ENCODE results near the gene SLC4A9. TPM values are rescaled to one million over a fixed set of nuclear protein-coding genes. Genes with fewer than 3 reads are reported as not detected.

SLC4A9 gene
- total and polyA plus RNA-seq, 2 donors (not counting 3 experiments of a cell fraction or from before 2014, with no cell fraction given) = not detected

- Histone ChIP-seq H3K36me3 (ENCODE audit: control insufficient read depth in 2 of 2, extremely low read depth in 1 of 2, insufficient read depth in 2 of 2, low read length in 2 of 2) (peaks cover 27 to 36% of the 10 kb centered on the region in 2 experiments), H3K9ac (replicated peaks; ENCODE audit: extremely low read depth, insufficient read depth, low read length) (no peak overlapping the region)
Observed at GRCh38 chr5:140339636-140340035, 20.4 kb upstream of the SLC4A9 start.

GRCh38 chr5:140340605-140341121 is 19.3 kb upstream of the SLC4A9 start:
- H3K4me2 ChIP-seq (ENCODE audit: insufficient read depth, low read length) = no peak overlapping the region
- peaks cover 3% of the 10 kb centered on the region for H3K9me1 ChIP-seq (replicated peaks; ENCODE audit: control insufficient read depth, extremely low read depth, insufficient read depth, low read length)
- no peak overlapping the region for H2AFZ ChIP-seq (ENCODE audit: low read depth, low read length)
- no peak overlapping the region for H3K27ac ChIP-seq (ENCODE audit: insufficient read depth, low read depth, low read length)
- peaks cover 20 to 29% of the 10 kb centered on the region in 2 experiments for H3K36me3 ChIP-seq (ENCODE audit: control insufficient read depth in 2 of 2, extremely low read depth in 1 of 2, insufficient read depth in 2 of 2, low read length in 2 of 2)
- FAIRE-seq (no peak), DNase-seq (ENCODE audit: low read depth, low spot score) (no peak)
- H3K4me1 ChIP-seq (ENCODE audit: control insufficient read depth, extremely low read depth, insufficient read depth, low read length) = peaks cover 52% of the 10 kb centered on the region
- H3K9ac ChIP-seq (replicated peaks; ENCODE audit: extremely low read depth, insufficient read depth, low read length) = no peak overlapping the region
- no peaks in the 10 kb centered on the region for H3K9me3 ChIP-seq (replicated peaks; ENCODE audit: control insufficient read depth, insufficient read depth, low read length)
- intact Hi-C loops (cut with micrococcal nuclease) = no loop called here
- peaks cover 85% of the 10 kb centered on the region for H3K79me2 ChIP-seq (ENCODE audit: control insufficient read depth, insufficient read depth, low read length)
- H3K4me3 ChIP-seq (replicated peaks in 1 of 3; ENCODE audit: insufficient read depth in 1 of 3, low read depth in 1 of 3, low read length in 3 of 3) = no peak overlapping the region
- no TSS peak for BruUV-seq (replicated peaks)
- no peak for TF ChIP-seq MAX (IDR thresholded peaks at IDR 0.05; ENCODE audit: insufficient read depth, insufficient read length)
- no peak for TF ChIP-seq FOS (IDR thresholded peaks at IDR 0.05; ENCODE audit: borderline replicate concordance, insufficient read depth, low read length)
- no peak for TF ChIP-seq MYC (IDR thresholded peaks at IDR 0.05; ENCODE audit: low read depth, low read length)
- TF ChIP-seq JUN (IDR thresholded peaks at IDR 0.05; ENCODE audit: borderline replicate concordance, insufficient read depth, insufficient read length, low read depth) = no peak
- no peak for TF ChIP-seq EZH2 (IDR thresholded peaks at IDR 0.05; ENCODE audit: borderline replicate concordance, low read depth, low read length, severe bottlenecking)
- TF ChIP-seq CTCF (IDR thresholded peaks at IDR 0.05; ENCODE audit: extremely low read depth in 1 of 2, insufficient read depth in 1 of 2, low read depth in 1 of 2, low read length in 2 of 2) = no peak
- no peaks in the 10 kb centered on the region for H3K27me3 ChIP-seq (ENCODE audit: control insufficient read depth in 2 of 2, insufficient read depth in 2 of 2, low read length in 2 of 2)
- H4K20me1 ChIP-seq (replicated peaks; ENCODE audit: control insufficient read depth, extremely low read depth, insufficient read depth, low read length) = no peaks in the 10 kb centered on the region
- POLR2A ChIA-PET = no interaction called here
- dilution Hi-C loops (cut with MboI; ENCODE audit: extremely low pct_ligation_motif_present, low sequenced_read_pairs) = no loop called here
- CTCF ChIA-PET = interaction anchor here (1.3 to 16.7 kb wide), 3 partner anchors 12 to 95 kb away, joined by 5 to 1214 read pairs (median 10); no protein-coding TSS in a partner anchor

More at GRCh38 chr5:140339636-140340035, 20.4 kb upstream of the SLC4A9 start:
- Histone ChIP-seq H3K9me3 (replicated peaks; ENCODE audit: control insufficient read depth, insufficient read depth, low read length) (no peaks in the 10 kb centered on the region), H4K20me1 (replicated peaks; ENCODE audit: control insufficient read depth, extremely low read depth, insufficient read depth, low read length) (no peaks in the 10 kb centered on the region), H3K4me3 (replicated peaks in 1 of 3; ENCODE audit: insufficient read depth in 1 of 3, low read depth in 1 of 3, low read length in 3 of 3) (no peak overlapping the region), H3K4me2 (ENCODE audit: insufficient read depth, low read length) (no peak overlapping the region), H2AFZ (ENCODE audit: low read depth, low read length) (no peak overlapping the region), H3K4me1 (ENCODE audit: control insufficient read depth, extremely low read depth, insufficient read depth, low read length) (peaks cover 42% of the 10 kb centered on the region), H3K9me1 (replicated peaks; ENCODE audit: control insufficient read depth, extremely low read depth, insufficient read depth, low read length) (peaks cover 3% of the 10 kb centered on the region), H3K79me2 (ENCODE audit: control insufficient read depth, insufficient read depth, low read length) (peaks cover 78% of the 10 kb centered on the region), H3K27me3 (ENCODE audit: control insufficient read depth in 2 of 2, insufficient read depth in 2 of 2, low read length in 2 of 2) (no peaks in the 10 kb centered on the region), H3K27ac (ENCODE audit: insufficient read depth, low read depth, low read length) (no peak overlapping the region)
- ChIA-PET CTCF (interaction anchor here (0.8 to 3.4 kb wide), 4 partner anchors 12 to 100 kb away, joined by 3 to 20 read pairs (median 8); no protein-coding TSS in a partner anchor), POLR2A (no interaction called here)
- DNase-seq (ENCODE audit: low read depth, low spot score) (no peak), FAIRE-seq (no peak)
- no TSS peak for BruUV-seq (replicated peaks)
- dilution Hi-C loops (cut with MboI; ENCODE audit: extremely low pct_ligation_motif_present, low sequenced_read_pairs) (no loop called here), intact Hi-C loops (cut with micrococcal nuclease) (no loop called here)
- TF ChIP-seq POLR2A (IDR thresholded peaks at IDR 0.05; ENCODE audit: low read depth, low read length) = no peak
- no peak for TF ChIP-seq MAX (IDR thresholded peaks at IDR 0.05; ENCODE audit: insufficient read depth, insufficient read length)
- no peak for TF ChIP-seq MYC (IDR thresholded peaks at IDR 0.05; ENCODE audit: low read depth, low read length)
